Fibroblast of mammary gland (primary cell): ENCODE measurements around the gene CARTPT.
A peak's percentile ranks its signal among the peaks of the same experiment; 100 is the strongest.

Source experiments
- DNase-seq: peaks from one replicate; pipeline ENCODE4 v3.0.0-alpha.2; 2010; ENCODE audit warnings: low read depth
- H3K4me3 ChIP-seq: 2 replicates; pipeline ENCODE4 v1.5.1; 2011; ENCODE audit warnings: low read depth, mild to moderate bottlenecking, low read length, moderate library complexity; ENCODE audit not compliant: control insufficient read depth
- TF ChIP-seq, protein P1 (sequence below): conservative IDR thresholded peaks from 2 replicates; pipeline ENCODE4 v1.5.1; 2011; ENCODE audit warnings: low read depth, low read length, inconsistent platforms; ENCODE audit not compliant: control insufficient read depth, insufficient read depth

Gene CARTPT

DNA sequence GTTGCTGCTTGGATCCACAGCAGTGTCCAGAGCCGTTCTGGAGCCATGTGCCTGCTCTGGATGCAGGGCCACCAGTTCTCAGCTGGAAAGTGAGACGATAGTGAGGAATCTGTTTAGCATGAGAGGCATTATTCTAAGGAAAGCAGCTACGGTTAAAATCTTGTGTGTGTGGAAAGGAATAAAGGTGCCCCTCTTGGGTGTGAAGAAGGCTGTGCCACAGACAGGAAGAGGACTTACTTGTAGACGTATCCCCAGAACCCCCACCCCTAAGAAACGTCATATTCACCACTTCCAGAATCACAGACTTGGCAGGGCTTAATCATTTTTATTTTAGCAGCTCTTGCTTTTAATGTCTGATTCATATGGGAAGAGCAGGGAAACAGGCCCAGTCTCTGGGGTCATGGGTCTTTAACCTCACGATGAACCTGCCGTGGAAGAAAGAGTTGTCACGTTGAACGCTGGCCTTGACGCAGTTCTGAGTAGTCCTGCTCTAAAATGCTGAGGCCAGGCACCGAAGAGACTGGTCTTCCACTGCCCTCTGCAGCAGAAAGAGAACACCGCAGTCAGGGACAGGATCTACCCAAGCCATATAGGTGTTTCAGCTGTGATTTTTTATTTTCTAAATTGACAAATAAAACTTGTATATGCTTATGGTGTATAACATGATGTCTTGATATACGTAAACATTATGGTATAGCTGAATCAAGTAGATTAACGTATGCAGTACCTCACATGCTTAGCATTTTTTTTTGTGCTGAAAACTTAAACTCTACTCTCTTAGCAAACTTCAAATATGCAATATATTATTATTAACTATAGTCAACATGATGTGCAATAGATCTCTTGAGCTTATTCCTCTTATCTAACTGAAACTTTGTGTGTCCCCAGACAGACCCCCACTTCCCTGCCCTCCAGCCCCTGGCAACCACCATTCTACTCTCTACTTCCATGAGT is 38.8 kb downstream of the CARTPT start:
- no peak overlapping the region for H3K4me3 ChIP-seq
- TF ChIP-seq, protein P1, sequence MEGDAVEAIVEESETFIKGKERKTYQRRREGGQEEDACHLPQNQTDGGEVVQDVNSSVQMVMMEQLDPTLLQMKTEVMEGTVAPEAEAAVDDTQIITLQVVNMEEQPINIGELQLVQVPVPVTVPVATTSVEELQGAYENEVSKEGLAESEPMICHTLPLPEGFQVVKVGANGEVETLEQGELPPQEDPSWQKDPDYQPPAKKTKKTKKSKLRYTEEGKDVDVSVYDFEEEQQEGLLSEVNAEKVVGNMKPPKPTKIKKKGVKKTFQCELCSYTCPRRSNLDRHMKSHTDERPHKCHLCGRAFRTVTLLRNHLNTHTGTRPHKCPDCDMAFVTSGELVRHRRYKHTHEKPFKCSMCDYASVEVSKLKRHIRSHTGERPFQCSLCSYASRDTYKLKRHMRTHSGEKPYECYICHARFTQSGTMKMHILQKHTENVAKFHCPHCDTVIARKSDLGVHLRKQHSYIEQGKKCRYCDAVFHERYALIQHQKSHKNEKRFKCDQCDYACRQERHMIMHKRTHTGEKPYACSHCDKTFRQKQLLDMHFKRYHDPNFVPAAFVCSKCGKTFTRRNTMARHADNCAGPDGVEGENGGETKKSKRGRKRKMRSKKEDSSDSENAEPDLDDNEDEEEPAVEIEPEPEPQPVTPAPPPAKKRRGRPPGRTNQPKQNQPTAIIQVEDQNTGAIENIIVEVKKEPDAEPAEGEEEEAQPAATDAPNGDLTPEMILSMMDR = peak; percentile 89
- peak; percentile 78 for DNase-seq

- H3K4me3 ChIP-seq = no peak overlapping the region
- DNase-seq = no peak
- TF ChIP-seq, protein P1 = no peak
Observed at GRCh38 chr5:71762826-71763225, 43.8 kb downstream of the CARTPT start.

DNA sequence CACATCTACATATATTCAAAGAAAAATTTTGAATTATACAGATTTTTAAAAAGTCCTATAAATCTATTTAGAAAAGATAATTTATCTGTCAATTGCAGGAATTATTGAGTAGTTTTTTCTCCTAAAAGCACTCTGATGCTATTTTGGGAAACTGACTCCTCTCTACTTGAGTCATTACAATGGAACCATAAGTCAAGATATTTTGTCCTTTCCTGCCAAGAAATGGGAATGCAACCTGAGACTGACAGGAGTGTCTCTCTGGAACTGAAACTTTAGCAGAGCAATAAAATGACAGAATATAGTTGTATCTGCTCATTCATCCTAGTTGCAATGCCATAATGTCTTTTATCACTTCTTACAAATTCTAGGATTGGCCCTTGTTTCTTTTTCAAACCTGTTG is 48.6 kb downstream of the CARTPT start:
- H3K4me3 ChIP-seq = no peak overlapping the region
- peak; percentile 29 for DNase-seq
- TF ChIP-seq, protein P1 = no peak

GRCh38 chr5:71769287-71769686 is 50.2 kb downstream of the CARTPT start:
- no peak overlapping the region for H3K4me3 ChIP-seq
- no peak for DNase-seq
- TF ChIP-seq, protein P1 = no peak

GRCh38 chr5:71770381-71770780 is 51.3 kb downstream of the CARTPT start:
- TF ChIP-seq, protein P1 = no peak
- DNase-seq = no peak
- H3K4me3 ChIP-seq = no peak overlapping the region
